Mononuclear cell (primary cell): ENCODE data around the gene CTNNBL1. TPM values are rescaled to one million over a fixed set of nuclear protein-coding genes. Genes with fewer than 3 reads are reported as not detected.

ENCODE experiments used
- H3K27me3 ChIP-seq: 2 replicates; pipeline ENCODE4 v1.6.0; 2011; ENCODE audit warnings: low read length, control low read depth; ENCODE audit not compliant: insufficient read depth
- H3K4me1 ChIP-seq: 2 replicates; pipeline ENCODE4 v1.5.1; 2011; ENCODE audit warnings: mild to moderate bottlenecking, low read length, control low read depth; ENCODE audit not compliant: insufficient read depth
- H3K4me3 ChIP-seq: 2 replicates; pipeline ENCODE4 v1.5.1; 2011; ENCODE audit warnings: mild to moderate bottlenecking, low read length, moderate library complexity
- H3K9me3 ChIP-seq: 2 replicates; pipeline ENCODE4 v1.5.1; 2011; ENCODE audit warnings: low read depth, mild to moderate bottlenecking, control low read depth, low read length
- total RNA-seq: library from RNA; depleted of rRNA; stranded (reverse); fragments of >200 nt; gene quantifications from one replicate; pipeline ENCODE4 v1.2.3, GENCODE V29; 2012

CTNNBL1 gene
- total RNA-seq, 1 donor: 19.4 TPM

DNA sequence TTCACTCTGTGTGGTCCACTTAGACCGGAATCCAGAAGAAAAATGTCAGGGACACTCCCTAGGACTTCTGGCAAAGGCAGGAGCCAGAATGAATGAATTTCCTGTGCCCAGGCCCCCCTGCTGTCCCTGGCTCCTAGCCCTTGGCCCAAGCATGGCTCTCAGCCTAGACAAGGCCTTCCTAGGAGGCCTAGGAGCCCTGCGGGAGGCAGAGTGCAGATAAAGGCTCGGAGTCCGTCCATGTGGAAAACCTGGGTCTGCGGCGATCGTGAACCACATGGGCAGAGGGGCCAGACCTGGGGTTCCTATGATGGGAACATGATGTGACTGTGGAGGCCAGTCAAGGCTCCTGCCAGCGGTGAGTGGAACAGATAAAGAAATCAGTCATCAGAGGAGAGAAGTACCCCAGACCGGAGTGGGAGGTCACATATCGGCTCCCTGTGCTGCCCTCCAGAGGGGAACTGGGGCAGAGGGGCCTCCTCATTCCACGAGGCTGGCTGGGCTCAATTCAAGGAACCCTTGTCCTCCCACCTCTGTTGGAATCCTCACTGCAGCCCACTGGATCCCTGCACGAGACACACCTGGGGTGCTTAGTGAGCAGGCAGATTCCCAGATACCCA lies 203.2 kb downstream of the CTNNBL1 start:
- Histone ChIP-seq H3K4me3 (no peak overlapping the region), H3K27me3 (peaks cover 11% of the 10 kb centered on the region), H3K4me1 (no peaks in the 10 kb centered on the region), H3K9me3 (no peaks in the 10 kb centered on the region)

DNA sequence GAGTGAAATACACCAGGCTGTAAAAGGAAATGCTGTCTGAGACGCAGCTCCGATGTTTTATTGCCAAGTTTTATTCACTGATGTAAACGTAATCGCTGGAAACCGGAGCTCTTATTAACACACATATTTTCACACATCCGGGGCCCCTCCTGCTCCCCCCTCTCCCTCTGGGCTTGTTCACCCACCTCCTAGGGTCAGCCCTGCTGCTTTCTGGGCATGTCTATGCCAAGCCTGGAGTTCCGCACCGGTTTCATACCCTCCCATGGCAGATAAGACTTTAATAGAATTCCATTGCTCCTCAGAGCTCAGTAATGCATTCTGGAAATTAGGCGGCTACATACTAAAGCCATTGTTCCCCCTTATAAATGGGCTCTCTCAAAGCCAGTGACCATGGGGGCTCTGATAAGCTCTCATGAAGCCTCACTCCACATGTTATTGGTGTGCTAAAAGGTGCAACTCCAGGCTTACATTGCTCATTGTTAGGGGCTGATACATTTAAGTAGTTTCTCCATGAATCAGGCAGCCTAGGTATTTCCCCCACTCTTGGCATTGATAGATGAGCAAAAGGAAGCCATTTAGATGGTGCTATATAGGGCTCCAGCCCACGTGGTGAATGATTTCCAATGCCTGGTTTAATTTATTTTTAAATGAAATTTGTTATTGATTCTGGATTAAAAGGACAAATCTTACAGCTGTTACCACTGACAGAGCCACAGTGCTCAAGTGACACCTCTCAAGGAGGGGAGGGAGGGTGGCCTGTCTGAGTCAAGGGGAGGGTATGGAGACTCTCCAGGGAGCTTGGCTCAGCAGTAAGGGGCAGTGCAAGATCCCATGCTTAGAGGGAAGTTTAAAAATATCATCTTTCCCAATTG lies 204.6 kb downstream of the CTNNBL1 start:
- no peaks in the 10 kb centered on the region for H3K4me1 ChIP-seq
- no peak overlapping the region for H3K4me3 ChIP-seq
- H3K27me3 ChIP-seq: peaks cover 15% of the 10 kb centered on the region
- no peaks in the 10 kb centered on the region for H3K9me3 ChIP-seq

DNA sequence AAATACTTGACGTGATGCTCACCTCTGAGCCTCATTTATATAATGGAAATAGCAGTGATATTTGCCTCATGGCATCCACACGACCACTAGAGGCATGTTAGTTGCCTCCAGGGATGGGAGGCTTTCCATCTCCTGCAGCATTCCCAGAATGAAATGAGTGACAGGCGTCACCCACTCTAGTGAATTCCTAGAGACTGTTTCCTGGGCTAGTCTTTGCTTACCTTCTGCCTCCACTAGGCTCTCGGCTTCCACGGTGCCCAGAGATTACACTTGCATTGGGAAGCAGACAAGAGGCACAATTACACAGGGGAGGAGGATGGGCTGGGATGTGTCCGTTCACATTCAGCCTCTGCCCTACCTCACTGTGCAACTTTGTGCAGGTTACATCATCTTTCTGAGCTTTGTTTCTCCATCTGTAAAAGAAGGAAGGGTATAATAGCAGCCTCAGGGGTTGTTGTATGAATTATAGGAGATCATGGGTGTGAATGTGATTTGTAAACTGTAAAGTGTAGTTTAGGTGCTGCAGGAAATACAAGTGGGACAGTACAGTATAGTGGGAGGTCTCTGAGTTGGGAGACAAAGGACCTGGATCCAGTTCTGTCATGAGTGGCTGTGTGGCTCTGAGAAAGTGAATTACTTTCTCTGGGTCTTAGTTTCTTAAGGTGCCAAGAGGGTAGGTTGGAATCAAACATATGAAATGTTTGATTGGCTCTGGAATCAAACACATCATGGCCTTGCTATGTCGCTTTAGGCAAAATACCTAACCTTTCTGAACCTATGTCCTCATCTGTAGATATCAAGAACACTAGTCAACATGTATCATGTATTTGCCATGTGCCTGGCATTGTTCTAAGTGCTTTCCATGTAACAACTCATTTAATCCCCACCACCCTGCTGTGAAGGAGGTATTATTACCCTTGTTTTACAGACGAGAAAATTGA lies 205.5 kb downstream of the CTNNBL1 start:
- Histone ChIP-seq H3K4me1 (no peaks in the 10 kb centered on the region), H3K9me3 (no peaks in the 10 kb centered on the region), H3K4me3 (no peak overlapping the region), H3K27me3 (peaks cover 24% of the 10 kb centered on the region)

- peaks cover 33% of the 10 kb centered on the region for H3K27me3 ChIP-seq
- no peak overlapping the region for H3K4me3 ChIP-seq
Observed at GRCh38 chr20:37901240-37901639, 207.4 kb downstream of the CTNNBL1 start.

GRCh38 chr20:37901654-37902503 lies 208.0 kb downstream of the CTNNBL1 start:
- no peak overlapping the region for H3K4me3 ChIP-seq
- no peaks in the 10 kb centered on the region for H3K4me1 ChIP-seq
- peaks cover 38% of the 10 kb centered on the region for H3K27me3 ChIP-seq
- H3K9me3 ChIP-seq: no peaks in the 10 kb centered on the region

More at GRCh38 chr20:37901240-37901639, 207.4 kb downstream of the CTNNBL1 start:
- Histone ChIP-seq H3K4me1 (no peaks in the 10 kb centered on the region), H3K9me3 (no peaks in the 10 kb centered on the region)

GRCh38 chr20:37902504-37903313 lies 208.9 kb downstream of the CTNNBL1 start, which contains the start of gene VSTM2L:
TSS of gene VSTM2L (plus strand) at chr20:37903127. CDS start at chr20:37903351, 224 bp downstream.
- H3K27me3 ChIP-seq: peaks cover 38% of the 10 kb centered on the region
- no peaks in the 10 kb centered on the region for H3K4me1 ChIP-seq
- no peak within 1 kb of the TSS for H3K4me3 ChIP-seq
- H3K9me3 ChIP-seq: no peaks in the 10 kb centered on the region

- Histone ChIP-seq H3K4me1 (no peaks in the 10 kb centered on the region), H3K9me3 (no peaks in the 10 kb centered on the region), H3K27me3 (peaks cover 41% of the 10 kb centered on the region), H3K4me3 (no peak overlapping the region)
Observed at GRCh38 chr20:37903317-37904007, 209.6 kb downstream of the CTNNBL1 start.

DNA sequence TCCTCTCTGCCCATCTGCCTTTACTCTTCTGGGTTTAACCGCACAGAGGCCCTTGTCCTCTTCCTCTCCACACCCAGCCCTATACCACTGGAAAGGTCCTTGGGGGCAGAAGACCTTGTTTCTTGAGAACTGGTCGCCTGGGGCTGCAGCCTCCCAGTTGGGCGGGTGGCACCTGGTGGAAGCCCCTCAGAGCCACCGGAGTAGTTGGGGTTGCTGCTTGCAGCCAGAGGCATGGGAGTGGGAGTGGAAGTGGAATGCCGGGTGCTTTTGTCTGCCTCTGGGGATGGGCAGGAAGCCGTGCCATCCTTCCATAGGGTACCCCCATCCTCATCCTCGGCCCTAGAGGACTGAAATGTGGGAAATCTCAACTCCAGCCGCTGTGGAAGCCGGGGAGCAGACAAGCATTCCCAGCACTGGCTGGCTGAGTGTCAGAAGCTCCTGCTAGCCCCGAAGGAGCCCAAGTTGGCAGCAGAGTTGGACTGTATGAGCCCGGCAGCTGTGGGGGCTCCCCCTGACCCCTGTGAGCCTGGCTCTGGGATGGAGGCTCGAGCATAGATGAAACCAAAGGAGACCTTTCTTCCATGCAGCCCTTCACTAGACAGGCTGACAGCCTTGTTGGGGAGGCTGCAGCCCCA lies 210.3 kb downstream of the CTNNBL1 start:
- no peaks in the 10 kb centered on the region for H3K9me3 ChIP-seq
- H3K4me1 ChIP-seq: no peaks in the 10 kb centered on the region
- no peak overlapping the region for H3K4me3 ChIP-seq
- H3K27me3 ChIP-seq: peaks cover 41% of the 10 kb centered on the region

GRCh38 chr20:37904845-37905373 lies 211.1 kb downstream of the CTNNBL1 start:
- Histone ChIP-seq H3K27me3 (peaks cover 41% of the 10 kb centered on the region), H3K4me3 (no peak overlapping the region), H3K4me1 (no peaks in the 10 kb centered on the region), H3K9me3 (no peaks in the 10 kb centered on the region)

- peaks cover 38% of the 10 kb centered on the region for H3K27me3 ChIP-seq
Observed at GRCh38 chr20:37905671-37906613, 212.1 kb downstream of the CTNNBL1 start.

DNA sequence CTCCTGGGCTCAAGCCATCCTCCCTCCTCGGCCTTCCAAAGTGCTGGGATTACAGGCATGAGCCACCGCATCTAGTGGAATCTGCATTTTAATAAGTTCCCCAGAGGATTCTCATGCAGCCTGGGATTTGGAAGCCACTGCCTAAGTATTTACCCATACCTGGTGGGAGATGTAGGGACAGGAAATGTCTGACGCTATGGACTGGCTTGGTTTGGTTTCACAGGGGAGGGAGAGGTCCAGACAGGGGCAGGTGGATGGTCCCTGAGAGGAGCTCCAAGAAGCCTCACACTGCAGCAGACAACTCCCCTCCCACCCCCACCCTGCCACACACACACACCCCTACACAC lies 213.5 kb downstream of the CTNNBL1 start:
- H3K4me3 ChIP-seq: no peak overlapping the region
- H3K27me3 ChIP-seq: peaks cover 27% of the 10 kb centered on the region
- no peaks in the 10 kb centered on the region for H3K9me3 ChIP-seq
- no peaks in the 10 kb centered on the region for H3K4me1 ChIP-seq

More at GRCh38 chr20:37905671-37906613, 212.1 kb downstream of the CTNNBL1 start:
- H3K4me3 ChIP-seq: no peak overlapping the region
- no peaks in the 10 kb centered on the region for H3K9me3 ChIP-seq
- H3K4me1 ChIP-seq: no peaks in the 10 kb centered on the region
